Stimulated activated CD4-positive, alpha-beta T cell treated with anti-CD3 and anti-CD28 coated beads, TNF-alpha, amount 100 ng/mL, for 24 hours (primary cell): Measurements from ENCODE around the gene NBPF6.
"Not testable (repeated sequence)": the region's sequence is repeated elsewhere in the genome, so short reads cannot be mapped to it uniquely, and the experiment has no call there.

ENCODE experiments used
- DNase-seq, 3 experiments: peaks; one replicate each; pipeline ENCODE4 v3.0.0-alpha.2; 2020; ENCODE audit warnings: low read depth in 3 of 3

The NBPF6 gene

GRCh38 chr1:108450043-108450442, at the start of gene NBPF6:
Gene NBPF6 (plus strand): TSS chr1:108450343. CDS start chr1:108450602, 259 bp downstream.
- not testable (repeated sequence) for DNase-seq

GRCh38 chr1:108411098-108411833, 38.9 kb upstream of the NBPF6 start:
- not testable (repeated sequence) for DNase-seq

- not testable (repeated sequence) for DNase-seq
These were observed 30.0 kb upstream of the NBPF6 start for GRCh38 chr1:108420129-108420528.

GRCh38 chr1:108421061-108421916, 28.9 kb upstream of the NBPF6 start:
- not testable (repeated sequence) for DNase-seq

- DNase-seq: not testable (repeated sequence)
These were observed 23.3 kb upstream of the NBPF6 start for GRCh38 chr1:108426877-108427276.

GRCh38 chr1:108432002-108432401, 18.1 kb upstream of the NBPF6 start:
- DNase-seq: not testable (repeated sequence)

GRCh38 chr1:108433404-108433803, 16.7 kb upstream of the NBPF6 start:
- DNase-seq: not testable (repeated sequence)

- DNase-seq: not testable (repeated sequence)
These were observed 11.6 kb upstream of the NBPF6 start for GRCh38 chr1:108438536-108438935.

- not testable (repeated sequence) for DNase-seq
These were observed 4.4 kb downstream of the NBPF6 start for GRCh38 chr1:108454521-108454920.

GRCh38 chr1:108458661-108459060, 8.5 kb downstream of the NBPF6 start:
- DNase-seq: not testable (repeated sequence)

GRCh38 chr1:108461758-108462157, 11.6 kb downstream of the NBPF6 start:
- not testable (repeated sequence) for DNase-seq

- DNase-seq: not testable (repeated sequence)
These were observed 13.8 kb downstream of the NBPF6 start for GRCh38 chr1:108463962-108464361.

GRCh38 chr1:108466166-108466565, 16.0 kb downstream of the NBPF6 start:
- not testable (repeated sequence) for DNase-seq

- not testable (repeated sequence) for DNase-seq
These were observed 17.0 kb downstream of the NBPF6 start for GRCh38 chr1:108467155-108467554.

GRCh38 chr1:108470750-108471149, 20.6 kb downstream of the NBPF6 start:
- DNase-seq: not testable (repeated sequence)

- not testable (repeated sequence) for DNase-seq
These were observed 24.4 kb downstream of the NBPF6 start for GRCh38 chr1:108474516-108474915.

- DNase-seq: no peak
These were observed 28.4 kb downstream of the NBPF6 start for GRCh38 chr1:108478429-108479015.

GRCh38 chr1:108482708-108483107, 32.6 kb downstream of the NBPF6 start:
- DNase-seq: no peak

- DNase-seq: not testable (repeated sequence)
These were observed 35.8 kb downstream of the NBPF6 start for GRCh38 chr1:108485990-108486389.

GRCh38 chr1:108486707-108487106, 36.6 kb downstream of the NBPF6 start:
- not testable (repeated sequence) for DNase-seq

- DNase-seq: not testable (repeated sequence)
These were observed 44.9 kb downstream of the NBPF6 start for GRCh38 chr1:108495008-108495407.

GRCh38 chr1:108496856-108497255, 46.7 kb downstream of the NBPF6 start:
- not testable (repeated sequence) for DNase-seq
